Smooth muscle cell (in vitro differentiated cells): ENCODE data around the gene CREB5. TPM values are rescaled to one million over a fixed set of nuclear protein-coding genes. Genes with fewer than 3 reads are reported as not detected.

Experiments
- DNase-seq: peaks from one replicate; lab custom pipeline; 2025; ENCODE audit not compliant: unreplicated experiment; lab: John Stamatoyannopoulos, UW
- H2AFZ ChIP-seq: fragments of 200-600 bp; sonication (generic); 2 replicates; pipeline ENCODE4 v1.6.0; 2016; ENCODE audit warnings: antibody characterized with exemption, low read depth, mild to moderate bottlenecking
- H3F3A ChIP-seq: fragments of 200-600 bp; sonication (generic); 2 replicates; pipeline ENCODE4 v1.6.0; 2017; ENCODE audit warnings: antibody characterized with exemption, low read depth
- H3K27ac ChIP-seq: fragments of 200-600 bp; sonication (generic); 2 replicates; pipeline ENCODE4 v1.5.1; 2016; ENCODE audit warnings: low read depth, mild to moderate bottlenecking
- H3K27me3 ChIP-seq: fragments of 200-600 bp; sonication (generic); 2 replicates; pipeline ENCODE4 v1.6.1; 2016; ENCODE audit warnings: low read depth, mild to moderate bottlenecking
- H3K36me3 ChIP-seq: fragments of 200-600 bp; sonication (generic); 2 replicates; pipeline ENCODE4 v1.5.1; 2016; ENCODE audit warnings: low read depth
- H3K4me1 ChIP-seq: fragments of 200-600 bp; sonication (generic); 2 replicates; pipeline ENCODE4 v1.5.1; 2016; ENCODE audit warnings: low read depth
- H3K4me2 ChIP-seq: fragments of 200-600 bp; sonication (generic); 2 replicates; pipeline ENCODE4 v1.6.0; 2016; ENCODE audit warnings: mild to moderate bottlenecking
- H3K4me3 ChIP-seq: fragments of 200-600 bp; sonication (generic); 2 replicates; pipeline ENCODE4 v1.5.1; 2016; ENCODE audit warnings: mild to moderate bottlenecking
- H3K79me2 ChIP-seq: fragments of 200-600 bp; sonication (generic); 2 replicates; pipeline ENCODE4 v1.6.0; 2016; ENCODE audit warnings: low read depth, mild to moderate bottlenecking
- H3K9ac ChIP-seq: fragments of 200-600 bp; sonication (generic); 2 replicates; pipeline ENCODE4 v1.6.0; 2016; ENCODE audit warnings: low read depth
- H3K9me3 ChIP-seq: fragments of 200-600 bp; sonication (generic); replicated peaks from 2 replicates; pipeline ENCODE4 v1.5.1; 2016; ENCODE audit warnings: low read depth
- H4K20me1 ChIP-seq: fragments of 200-600 bp; sonication (generic); 2 replicates; pipeline ENCODE4 v1.6.0; 2016; ENCODE audit warnings: low read depth
- WGBS: methylation state at CpG from one replicate; pipeline ENCODE4 v1.1.7; 2016; ENCODE audit warnings: low lambda C conversion rate; 5-methylcytosine and 5-hydroxymethylcytosine counted together
- polyA plus RNA-seq: library from polyadenylated mRNA; unstranded; fragments of >200 nt; fragmentation: Nextera tagmentation; extraction: Ambion mirVana; gene quantifications from 2 replicates; pipeline ENCODE4 v1.2.1, GENCODE V29; 2016
- total RNA-seq: library from RNA; depleted of rRNA; stranded (reverse); fragments of >200 nt; gene quantifications from 2 replicates; pipeline ENCODE4 v1.2.3, GENCODE V29; 2014
- TF ChIP-seq, protein P1 (sequence below): fragments of 200-600 bp; sonication (generic); IDR thresholded peaks from 2 replicates; pipeline ENCODE4 v1.5.1; 2017; ENCODE audit warnings: borderline replicate concordance, mild to moderate bottlenecking, antibody characterized with exemption; ENCODE audit not compliant: insufficient read depth, poor library complexity, severe bottlenecking

The CREB5 gene
- total and polyA plus RNA-seq, 2 experiments from 2014 or later: 6.2 to 18.2 TPM

DNA sequence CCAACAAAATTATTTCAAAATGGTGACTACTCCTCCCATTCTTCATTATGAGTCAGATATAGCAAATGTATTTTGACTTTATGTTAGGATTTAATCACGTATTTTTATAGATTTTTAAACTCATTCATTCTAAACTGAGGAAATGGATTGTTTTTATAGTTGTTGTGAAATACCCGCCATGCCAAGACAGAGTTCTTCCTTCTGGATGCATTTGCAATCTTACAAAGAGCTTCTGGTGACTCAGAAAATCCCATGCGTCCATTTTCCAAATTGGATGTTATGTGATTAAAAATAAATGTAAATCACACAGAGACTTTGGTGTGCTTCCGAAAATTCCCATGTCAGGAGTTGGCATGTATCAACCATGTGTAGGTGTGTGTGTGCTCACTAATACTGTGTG lies 366.5 kb downstream of the CREB5 start:
- Histone ChIP-seq H3K4me3 (no peak overlapping the region), H3K36me3 (no peaks in the 10 kb centered on the region), H3K9me3 (no peaks in the 10 kb centered on the region), H3K4me2 (no peak overlapping the region), H3K9ac (no peak overlapping the region), H3K27ac (no peak overlapping the region), H3K4me1 (peaks cover under 1% of the 10 kb centered on the region), H3K79me2 (no peaks in the 10 kb centered on the region), H3K27me3 (no peaks in the 10 kb centered on the region), H4K20me1 (no peaks in the 10 kb centered on the region), H3F3A (peaks cover under 1% of the 10 kb centered on the region), H2AFZ (no peak overlapping the region)
- TF ChIP-seq, protein P1, sequence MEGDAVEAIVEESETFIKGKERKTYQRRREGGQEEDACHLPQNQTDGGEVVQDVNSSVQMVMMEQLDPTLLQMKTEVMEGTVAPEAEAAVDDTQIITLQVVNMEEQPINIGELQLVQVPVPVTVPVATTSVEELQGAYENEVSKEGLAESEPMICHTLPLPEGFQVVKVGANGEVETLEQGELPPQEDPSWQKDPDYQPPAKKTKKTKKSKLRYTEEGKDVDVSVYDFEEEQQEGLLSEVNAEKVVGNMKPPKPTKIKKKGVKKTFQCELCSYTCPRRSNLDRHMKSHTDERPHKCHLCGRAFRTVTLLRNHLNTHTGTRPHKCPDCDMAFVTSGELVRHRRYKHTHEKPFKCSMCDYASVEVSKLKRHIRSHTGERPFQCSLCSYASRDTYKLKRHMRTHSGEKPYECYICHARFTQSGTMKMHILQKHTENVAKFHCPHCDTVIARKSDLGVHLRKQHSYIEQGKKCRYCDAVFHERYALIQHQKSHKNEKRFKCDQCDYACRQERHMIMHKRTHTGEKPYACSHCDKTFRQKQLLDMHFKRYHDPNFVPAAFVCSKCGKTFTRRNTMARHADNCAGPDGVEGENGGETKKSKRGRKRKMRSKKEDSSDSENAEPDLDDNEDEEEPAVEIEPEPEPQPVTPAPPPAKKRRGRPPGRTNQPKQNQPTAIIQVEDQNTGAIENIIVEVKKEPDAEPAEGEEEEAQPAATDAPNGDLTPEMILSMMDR: no peak
- WGBS: 61% methylated on average over 4 of the region's 4 CpGs
- DNase-seq: no peak

DNA sequence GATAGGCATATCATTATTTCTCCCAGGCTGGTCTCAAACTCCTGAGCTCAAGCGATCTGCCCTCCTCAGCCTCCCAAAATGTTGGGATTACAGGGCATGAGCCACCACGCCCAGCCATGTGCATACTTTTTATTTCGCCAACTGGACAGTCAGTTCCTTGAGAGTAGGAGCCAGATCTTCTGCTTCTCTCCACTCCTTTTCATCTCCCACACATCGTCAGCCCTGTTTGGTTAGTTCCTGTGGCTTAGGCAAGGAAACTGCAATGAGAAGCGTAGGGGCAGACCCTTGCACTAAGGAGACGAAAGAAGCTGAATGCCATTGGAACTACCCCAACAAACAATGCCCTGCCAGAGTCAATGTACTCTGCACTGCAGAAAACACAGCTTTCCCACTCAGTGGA lies 367.6 kb downstream of the CREB5 start:
- Histone ChIP-seq H3K27me3 (no peaks in the 10 kb centered on the region), H3K4me3 (no peak overlapping the region), H3K4me2 (no peak overlapping the region), H3K36me3 (no peaks in the 10 kb centered on the region), H3K27ac (no peak overlapping the region), H3K4me1 (peaks cover 6% of the 10 kb centered on the region), H2AFZ (no peak overlapping the region), H3K9me3 (no peaks in the 10 kb centered on the region), H3K79me2 (no peaks in the 10 kb centered on the region), H4K20me1 (peaks cover 4% of the 10 kb centered on the region), H3K9ac (no peak overlapping the region), H3F3A (peaks cover 9% of the 10 kb centered on the region)
- no peak for DNase-seq
- 89% methylated on average over 6 of the region's 6 CpGs for WGBS
- TF ChIP-seq, protein P1: no peak

DNA sequence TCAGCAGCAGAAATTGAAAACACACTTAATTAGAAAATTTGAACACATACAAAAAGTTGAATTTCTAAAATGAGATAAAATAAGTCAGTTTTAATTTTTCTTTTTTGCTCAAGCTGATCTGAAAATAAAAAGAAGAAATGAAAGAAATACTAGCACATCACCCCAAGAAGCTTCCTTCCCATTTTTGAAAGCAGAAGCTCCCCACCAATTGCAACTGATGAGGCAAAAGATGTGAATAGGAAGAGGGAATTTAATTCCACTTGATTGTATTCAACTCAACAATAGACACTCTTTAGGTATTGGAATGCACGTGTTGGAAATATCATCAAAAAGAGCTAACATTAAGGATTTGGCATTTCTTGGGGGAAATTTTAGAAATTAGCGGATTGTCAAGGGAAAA lies 370.0 kb downstream of the CREB5 start:
- TF ChIP-seq, protein P1: no peak
- Histone ChIP-seq H3K4me1 (peaks cover 6% of the 10 kb centered on the region), H3K4me3 (no peak overlapping the region), H3K9me3 (no peaks in the 10 kb centered on the region), H3K4me2 (no peak overlapping the region), H3F3A (peaks cover 15% of the 10 kb centered on the region), H4K20me1 (peaks cover 6% of the 10 kb centered on the region), H3K27me3 (no peaks in the 10 kb centered on the region), H3K9ac (no peak overlapping the region), H3K79me2 (no peaks in the 10 kb centered on the region), H3K27ac (no peak overlapping the region), H3K36me3 (no peaks in the 10 kb centered on the region), H2AFZ (no peak overlapping the region)
- WGBS: 99% methylated on average over 2 of the region's 2 CpGs
- DNase-seq: no peak

DNA sequence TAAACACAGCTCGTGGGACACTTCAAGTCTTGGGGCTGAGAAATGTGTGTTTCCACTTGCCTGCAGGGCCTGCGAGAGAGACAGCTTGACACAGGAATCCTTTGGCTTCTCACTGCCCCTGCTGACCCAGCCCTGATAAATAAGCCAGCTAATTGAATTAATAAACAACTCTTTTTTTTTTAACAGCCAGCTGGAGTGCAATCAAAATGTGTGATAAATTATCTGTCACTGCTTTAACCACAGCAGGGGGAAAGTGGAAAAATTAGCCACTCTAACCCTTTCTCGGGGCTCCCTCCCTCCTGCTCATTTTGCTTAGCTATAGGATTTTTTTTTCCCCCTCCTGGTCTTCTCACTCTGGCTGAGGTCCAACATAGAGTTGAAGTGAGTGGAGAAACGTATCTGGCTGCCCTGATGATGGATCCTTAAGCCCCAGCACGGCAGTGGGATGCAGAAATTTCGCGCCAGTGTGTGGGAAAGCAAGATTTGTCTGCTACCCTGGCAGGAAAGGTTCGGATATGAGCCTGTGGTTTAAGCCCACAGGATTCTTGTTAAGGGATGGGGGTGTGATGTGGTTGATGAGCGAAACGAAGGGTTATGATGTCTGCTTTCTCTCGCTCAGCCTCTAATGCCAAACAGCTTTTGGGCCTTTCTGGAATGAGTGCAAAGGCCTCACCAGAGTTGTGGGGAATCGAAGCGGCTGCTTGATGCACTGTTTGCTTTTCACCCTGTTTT lies 372.0 kb downstream of the CREB5 start:
- H3K9me3 ChIP-seq: no peaks in the 10 kb centered on the region
- peak overlapping the region; percentile 13 for H3K9ac ChIP-seq
- H3K4me2 ChIP-seq: peak overlapping the region; percentile 48
- 16% methylated on average over 13 of the region's 13 CpGs for WGBS
- TF ChIP-seq, protein P1: no peak
- H2AFZ ChIP-seq: no peak overlapping the region
- no peaks in the 10 kb centered on the region for H3K36me3 ChIP-seq
- peaks cover 6% of the 10 kb centered on the region for H4K20me1 ChIP-seq
- peak; percentile 20 for DNase-seq
- no peaks in the 10 kb centered on the region for H3K79me2 ChIP-seq
- H3F3A ChIP-seq: peaks cover 15% of the 10 kb centered on the region
- H3K4me1 ChIP-seq: peaks cover 6% of the 10 kb centered on the region
- peak overlapping the region; percentile 81 for H3K27ac ChIP-seq
- H3K27me3 ChIP-seq: peaks cover 7% of the 10 kb centered on the region
- H3K4me3 ChIP-seq: no peak overlapping the region
